SHP77 (cell line): Measurements from ENCODE around the gene XYLT1.

ENCODE experiments used
- DNase-seq, 2 experiments: peaks; one replicate each; lab custom pipeline; 2025; lab: John Stamatoyannopoulos, UW

The XYLT1 gene

GRCh38 chr16:17457513-17457912, 13.2 kb downstream of the XYLT1 start:
- DNase-seq = no peak

- no peak for DNase-seq
These were observed 16.5 kb downstream of the XYLT1 start for GRCh38 chr16:17454162-17454730.

- no peak for DNase-seq
These were observed 17.3 kb downstream of the XYLT1 start for GRCh38 chr16:17453364-17454038.

- no peak for DNase-seq
These were observed 17.8 kb downstream of the XYLT1 start for GRCh38 chr16:17452922-17453321.

GRCh38 chr16:17451843-17452242, 18.9 kb downstream of the XYLT1 start:
- DNase-seq = no peak

DNA sequence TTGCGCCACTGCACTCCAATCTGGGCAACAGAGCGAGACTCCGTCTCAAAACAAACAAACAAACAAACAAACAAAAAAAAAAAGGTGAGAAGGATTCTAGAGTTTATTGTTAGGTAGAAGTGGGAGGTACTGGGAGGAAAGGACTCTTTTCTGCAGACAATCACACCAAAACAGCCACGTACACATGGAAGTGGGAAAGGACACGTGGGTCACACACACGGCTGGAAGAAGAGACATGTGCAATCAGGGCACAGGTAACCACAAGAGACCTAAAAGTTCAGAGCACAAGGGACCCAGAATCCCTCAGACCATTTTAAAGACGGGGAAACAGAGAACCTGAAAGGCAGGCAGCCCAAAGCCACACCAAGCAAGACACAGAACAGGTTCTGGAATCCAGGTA, 20.5 kb downstream of the XYLT1 start:
- no peak for DNase-seq

- DNase-seq = peak in 1 of 2 experiments; percentile 47
These were observed 21.8 kb downstream of the XYLT1 start for GRCh38 chr16:17448640-17449638.

DNA sequence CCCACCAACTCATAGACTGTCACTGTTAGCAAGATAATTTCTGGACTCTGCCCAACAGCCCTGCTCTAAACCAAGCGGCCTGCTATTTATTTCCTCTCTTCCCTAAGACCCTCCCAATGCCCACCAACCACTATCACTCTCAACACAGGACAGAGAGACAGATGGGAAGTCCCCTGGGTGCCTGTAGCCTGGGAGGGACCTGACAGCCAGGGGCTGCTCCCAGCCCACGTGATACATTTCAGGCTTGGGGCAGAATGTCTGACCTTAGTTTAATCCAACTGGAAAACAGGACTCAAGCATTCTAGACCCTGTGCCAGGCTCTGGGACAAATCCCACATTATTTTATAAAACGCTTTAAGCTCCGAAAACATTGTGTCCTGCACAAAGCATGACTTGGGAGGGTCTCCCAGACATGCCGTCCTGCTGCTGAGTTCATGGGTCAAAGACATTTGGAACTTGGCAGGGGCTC, 23.6 kb downstream of the XYLT1 start:
- no peak for DNase-seq

- no peak for DNase-seq
These were observed 24.1 kb downstream of the XYLT1 start for GRCh38 chr16:17446661-17447060.

DNA sequence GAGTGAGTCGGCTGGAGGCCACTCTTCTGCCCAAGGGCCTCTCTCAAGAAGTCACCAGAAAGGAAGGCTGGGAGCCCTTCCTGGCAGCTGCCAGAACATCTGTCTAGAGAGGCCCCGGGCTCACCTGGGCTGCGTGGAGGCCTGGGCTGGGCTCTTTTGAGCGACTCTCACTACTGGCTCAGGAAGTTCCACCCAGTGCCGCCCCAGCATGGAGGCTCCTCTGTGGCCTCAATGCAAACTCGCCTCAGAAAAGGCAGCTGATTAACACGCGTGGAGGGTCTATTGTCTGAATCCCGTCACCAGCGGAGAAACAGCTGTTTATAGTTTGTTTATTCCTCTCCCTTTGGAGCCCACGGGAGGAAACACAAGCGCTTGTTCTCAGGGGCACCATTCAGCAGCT, 25.3 kb downstream of the XYLT1 start:
- DNase-seq = no peak

- DNase-seq = no peak
These were observed 26.1 kb downstream of the XYLT1 start for GRCh38 chr16:17444658-17445057.

GRCh38 chr16:17440131-17440530, 30.6 kb downstream of the XYLT1 start:
- no peak for DNase-seq

- no peak for DNase-seq
These were observed 31.2 kb downstream of the XYLT1 start for GRCh38 chr16:17439580-17439979.

GRCh38 chr16:17437981-17438380, 32.8 kb downstream of the XYLT1 start:
- no peak for DNase-seq

GRCh38 chr16:17437127-17437720, 33.5 kb downstream of the XYLT1 start:
- no peak for DNase-seq

GRCh38 chr16:17435318-17435717, 35.4 kb downstream of the XYLT1 start:
- DNase-seq = no peak

- DNase-seq = no peak
These were observed 36.9 kb downstream of the XYLT1 start for GRCh38 chr16:17433577-17434451.

GRCh38 chr16:17432901-17433576, 37.7 kb downstream of the XYLT1 start:
- DNase-seq = no peak

DNA sequence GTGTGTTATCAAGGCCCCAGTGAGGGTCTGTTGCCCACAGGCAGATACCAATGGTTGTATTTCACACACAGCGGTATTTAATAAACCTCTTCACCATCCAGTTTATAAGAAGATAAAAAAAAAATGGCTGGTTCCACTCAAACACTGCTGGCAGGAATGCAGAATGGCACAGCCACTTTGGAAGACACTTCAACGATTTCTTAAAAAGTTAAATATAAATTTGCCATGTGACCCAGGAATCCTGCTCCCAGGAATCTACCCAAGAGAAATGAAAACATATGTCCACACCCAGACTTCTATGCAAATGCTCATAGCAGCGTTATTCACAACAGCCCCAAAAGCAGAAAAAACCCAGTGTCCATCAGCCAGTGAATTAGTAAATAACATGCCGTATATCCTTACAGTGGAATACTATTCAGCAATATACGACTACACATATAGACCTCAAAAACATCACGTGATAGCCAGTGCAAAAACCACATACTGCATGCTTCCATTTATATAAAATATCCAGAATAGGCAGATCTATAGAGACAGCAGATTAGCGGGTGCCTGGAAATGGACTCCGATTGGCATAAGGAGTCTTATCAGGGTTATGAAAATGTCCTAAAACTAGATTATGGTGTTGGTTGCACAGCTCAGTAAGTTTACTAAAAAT, 38.7 kb downstream of the XYLT1 start:
- no peak for DNase-seq

- no peak for DNase-seq
These were observed 39.7 kb downstream of the XYLT1 start for GRCh38 chr16:17431012-17431411.
